GM19099 (cell line): ENCODE data around the gene MTOR.

ENCODE experiments used
- POLR2A ChIP-seq: IDR thresholded peaks from 3 replicates; pipeline ENCODE4 v1.6.1; 2011; ENCODE audit warnings: low read depth; ENCODE audit not compliant: insufficient read length; ENCODE audit errors: extremely low read depth

The MTOR gene

GRCh38 chr1:11099310-11100148, 162.8 kb downstream of the MTOR start, which contains the start of gene EXOSC10:
TSS of gene EXOSC10 (minus strand) at chr1:11099869. CDS start at chr1:11099831, 38 bp downstream.
- TF ChIP-seq POLR2A = peak; percentile 64

GRCh38 chr1:11098931-11099309, 163.4 kb downstream of the MTOR start:
- TF ChIP-seq POLR2A = no peak

- TF ChIP-seq POLR2A = no peak
Measured at GRCh38 chr1:11080931-11081330, 181.4 kb downstream of the MTOR start.

- no peak for TF ChIP-seq POLR2A
Measured at GRCh38 chr1:11078631-11079030, 183.7 kb downstream of the MTOR start.

GRCh38 chr1:11072216-11072917, 190.0 kb downstream of the MTOR start:
- no peak for TF ChIP-seq POLR2A

- no peak for TF ChIP-seq POLR2A
Measured at GRCh38 chr1:11071463-11072215, 190.7 kb downstream of the MTOR start.

GRCh38 chr1:11070876-11071275, 191.5 kb downstream of the MTOR start:
- TF ChIP-seq POLR2A = no peak

GRCh38 chr1:11068600-11069473, 193.5 kb downstream of the MTOR start:
- no peak for TF ChIP-seq POLR2A

GRCh38 chr1:11067716-11068599, 194.4 kb downstream of the MTOR start:
- no peak for TF ChIP-seq POLR2A

GRCh38 chr1:11065796-11066195, 196.6 kb downstream of the MTOR start:
- TF ChIP-seq POLR2A = no peak

- TF ChIP-seq POLR2A = no peak
Measured at GRCh38 chr1:11064942-11065341, 197.4 kb downstream of the MTOR start.

GRCh38 chr1:11062965-11063401, 199.4 kb downstream of the MTOR start:
- no peak for TF ChIP-seq POLR2A

GRCh38 chr1:11061652-11062365, 200.5 kb downstream of the MTOR start:
- TF ChIP-seq POLR2A = no peak
